Tibial nerve (tissue), 4 donors: ENCODE data around the gene TCEANC.

Source experiments
- CTCF ChIP-seq, 5 experiments: fragments of 200-600 bp in 3 of 5; fragments of 450-650 bp in 2 of 5; sonication (generic) in 3 of 5; IDR thresholded peaks; one replicate each; pipeline ENCODE4 v1.5.1; 2016 to 2019; ENCODE audit warnings: antibody characterized with exemption in 5 of 5, mild to moderate bottlenecking in 3 of 5, moderate library complexity in 2 of 5
- EP300 ChIP-seq, 2 donors: sonication (generic); formaldehyde crosslinking; IDR thresholded peaks; one replicate each; pipeline ENCODE4 v1.6.1; 2017; ENCODE audit warnings: antibody characterized with exemption in 2 of 2, mild to moderate bottlenecking in 1 of 2
- POLR2A ChIP-seq, 2 donors: fragments of 450-650 bp; IDR thresholded peaks; one replicate each; pipeline ENCODE4 v1.6.1; 2017; ENCODE audit warnings: antibody characterized with exemption in 2 of 2, mild to moderate bottlenecking in 2 of 2, moderate library complexity in 2 of 2

GRCh38 chrX:13649838-13650237 lies 3.1 kb upstream of the TCEANC start:
- TF ChIP-seq CTCF (IDR thresholded peaks at IDR 0.05): no peak
- TF ChIP-seq POLR2A (IDR thresholded peaks at IDR 0.05): no peak
- no peak for TF ChIP-seq EP300 (IDR thresholded peaks at IDR 0.05)
